Ishikawa (cell line): ENCODE results near the gene ROR1.

Source experiments
- CEBPB ChIP-seq: IDR thresholded peaks from 2 replicates; pipeline ENCODE4 v1.6.1; 2012
- CREB1 ChIP-seq: IDR thresholded peaks from 2 replicates; pipeline ENCODE4 v1.6.1; 2012; ENCODE audit warnings: low read depth
- EP300 ChIP-seq: IDR thresholded peaks from 2 replicates; pipeline ENCODE4 v1.6.1; 2012; ENCODE audit warnings: borderline replicate concordance
- FOXM1 ChIP-seq: IDR thresholded peaks from 2 replicates; pipeline ENCODE4 v1.6.1; 2012; ENCODE audit warnings: low read depth, borderline replicate concordance
- MAX ChIP-seq: IDR thresholded peaks from 2 replicates; pipeline ENCODE4 v1.6.1; 2012
- RAD21 ChIP-seq: IDR thresholded peaks from 2 replicates; pipeline ENCODE4 v1.6.1; 2012; ENCODE audit warnings: low read depth
- TAF1 ChIP-seq: IDR thresholded peaks from 2 replicates; pipeline ENCODE4 v1.6.1; 2012; ENCODE audit warnings: low read depth, mild to moderate bottlenecking
- YY1 ChIP-seq: IDR thresholded peaks from 2 replicates; pipeline ENCODE4 v1.6.1; 2012; ENCODE audit warnings: low read depth
- ZBTB7A ChIP-seq: IDR thresholded peaks from 2 replicates; pipeline ENCODE4 v1.6.1; 2012; ENCODE audit warnings: low read depth
- TF ChIP-seq, protein P1 (sequence below): IDR thresholded peaks from 2 replicates; pipeline ENCODE4 v1.6.1; 2012; ENCODE audit warnings: low read depth, mild to moderate bottlenecking

GRCh38 chr1:64116537-64116936, 342.7 kb downstream of the ROR1 start:
- TF ChIP-seq, protein P1, sequence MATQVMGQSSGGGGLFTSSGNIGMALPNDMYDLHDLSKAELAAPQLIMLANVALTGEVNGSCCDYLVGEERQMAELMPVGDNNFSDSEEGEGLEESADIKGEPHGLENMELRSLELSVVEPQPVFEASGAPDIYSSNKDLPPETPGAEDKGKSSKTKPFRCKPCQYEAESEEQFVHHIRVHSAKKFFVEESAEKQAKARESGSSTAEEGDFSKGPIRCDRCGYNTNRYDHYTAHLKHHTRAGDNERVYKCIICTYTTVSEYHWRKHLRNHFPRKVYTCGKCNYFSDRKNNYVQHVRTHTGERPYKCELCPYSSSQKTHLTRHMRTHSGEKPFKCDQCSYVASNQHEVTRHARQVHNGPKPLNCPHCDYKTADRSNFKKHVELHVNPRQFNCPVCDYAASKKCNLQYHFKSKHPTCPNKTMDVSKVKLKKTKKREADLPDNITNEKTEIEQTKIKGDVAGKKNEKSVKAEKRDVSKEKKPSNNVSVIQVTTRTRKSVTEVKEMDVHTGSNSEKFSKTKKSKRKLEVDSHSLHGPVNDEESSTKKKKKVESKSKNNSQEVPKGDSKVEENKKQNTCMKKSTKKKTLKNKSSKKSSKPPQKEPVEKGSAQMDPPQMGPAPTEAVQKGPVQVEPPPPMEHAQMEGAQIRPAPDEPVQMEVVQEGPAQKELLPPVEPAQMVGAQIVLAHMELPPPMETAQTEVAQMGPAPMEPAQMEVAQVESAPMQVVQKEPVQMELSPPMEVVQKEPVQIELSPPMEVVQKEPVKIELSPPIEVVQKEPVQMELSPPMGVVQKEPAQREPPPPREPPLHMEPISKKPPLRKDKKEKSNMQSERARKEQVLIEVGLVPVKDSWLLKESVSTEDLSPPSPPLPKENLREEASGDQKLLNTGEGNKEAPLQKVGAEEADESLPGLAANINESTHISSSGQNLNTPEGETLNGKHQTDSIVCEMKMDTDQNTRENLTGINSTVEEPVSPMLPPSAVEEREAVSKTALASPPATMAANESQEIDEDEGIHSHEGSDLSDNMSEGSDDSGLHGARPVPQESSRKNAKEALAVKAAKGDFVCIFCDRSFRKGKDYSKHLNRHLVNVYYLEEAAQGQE: no peak
- TF ChIP-seq MAX (no peak), CEBPB (no peak), ZBTB7A (no peak), FOXM1 (no peak), TAF1 (no peak), RAD21 (no peak), EP300 (no peak), CREB1 (no peak), YY1 (no peak)
